ENCODE results near the gene HOXB6.

Gene HOXB6

DNA sequence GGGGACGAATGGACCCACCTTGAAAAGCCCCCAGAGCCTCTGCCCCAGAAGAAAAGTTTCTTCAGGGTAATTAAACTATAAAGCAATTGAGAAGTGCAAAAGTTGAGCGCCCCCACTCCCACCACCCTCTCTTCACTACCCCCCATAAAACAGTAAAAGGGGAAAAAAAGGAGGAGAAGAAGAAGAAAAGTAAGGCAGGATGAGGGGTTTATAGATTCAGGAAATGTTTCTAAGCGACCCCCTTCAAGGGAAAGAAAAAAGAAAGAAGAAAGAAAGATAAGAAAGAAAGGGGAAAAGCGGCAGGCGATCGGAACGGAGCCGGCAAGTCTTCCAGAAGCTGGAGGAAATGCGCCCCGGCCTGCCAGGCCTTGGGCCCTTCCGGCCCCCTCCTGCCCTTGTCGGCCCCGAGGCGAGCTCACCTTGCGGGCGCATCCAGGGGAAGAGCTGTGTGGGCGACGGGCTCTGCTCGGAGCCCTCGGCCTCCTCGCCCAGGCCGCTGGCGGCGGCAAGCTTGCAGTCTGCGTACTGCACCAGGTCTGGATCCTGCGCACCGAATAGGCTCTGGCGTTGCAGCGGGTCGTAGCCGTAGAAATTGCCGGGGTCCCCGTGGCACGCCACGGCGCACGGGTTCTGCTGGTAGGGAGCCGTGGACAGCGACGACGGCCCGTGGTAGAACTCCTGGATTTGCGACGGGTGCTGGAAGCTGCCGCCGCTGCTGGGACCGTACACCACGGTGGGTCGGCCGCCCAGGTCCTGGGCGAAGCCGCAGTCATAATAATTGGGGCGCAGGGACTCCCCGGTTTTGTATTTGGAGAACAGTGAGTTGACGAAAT lies 9.3 kb upstream of the HOXB6 start:
- no peak overlapping the region for H3K27ac ChIP-seq
- no peak overlapping the region for H3K4me3 ChIP-seq (ENCODE audit: low read depth in 1 of 2, low read length in 1 of 2)
- H3K4me1 ChIP-seq (ENCODE audit: control insufficient read depth in 1 of 2, insufficient read depth in 1 of 2, low read depth in 1 of 2, low read length in 1 of 2) = peaks cover 12 to 24% of the 10 kb centered on the region in 2 experiments
- no peaks in the 10 kb centered on the region for H3K36me3 ChIP-seq
- H3K27me3 ChIP-seq = peaks cover 100% of the 10 kb centered on the region
- H3K9me3 ChIP-seq = no peaks in the 10 kb centered on the region
- TF ChIP-seq, protein P1, sequence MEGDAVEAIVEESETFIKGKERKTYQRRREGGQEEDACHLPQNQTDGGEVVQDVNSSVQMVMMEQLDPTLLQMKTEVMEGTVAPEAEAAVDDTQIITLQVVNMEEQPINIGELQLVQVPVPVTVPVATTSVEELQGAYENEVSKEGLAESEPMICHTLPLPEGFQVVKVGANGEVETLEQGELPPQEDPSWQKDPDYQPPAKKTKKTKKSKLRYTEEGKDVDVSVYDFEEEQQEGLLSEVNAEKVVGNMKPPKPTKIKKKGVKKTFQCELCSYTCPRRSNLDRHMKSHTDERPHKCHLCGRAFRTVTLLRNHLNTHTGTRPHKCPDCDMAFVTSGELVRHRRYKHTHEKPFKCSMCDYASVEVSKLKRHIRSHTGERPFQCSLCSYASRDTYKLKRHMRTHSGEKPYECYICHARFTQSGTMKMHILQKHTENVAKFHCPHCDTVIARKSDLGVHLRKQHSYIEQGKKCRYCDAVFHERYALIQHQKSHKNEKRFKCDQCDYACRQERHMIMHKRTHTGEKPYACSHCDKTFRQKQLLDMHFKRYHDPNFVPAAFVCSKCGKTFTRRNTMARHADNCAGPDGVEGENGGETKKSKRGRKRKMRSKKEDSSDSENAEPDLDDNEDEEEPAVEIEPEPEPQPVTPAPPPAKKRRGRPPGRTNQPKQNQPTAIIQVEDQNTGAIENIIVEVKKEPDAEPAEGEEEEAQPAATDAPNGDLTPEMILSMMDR (IDR thresholded peaks at IDR 0.05) = no peak

DNA sequence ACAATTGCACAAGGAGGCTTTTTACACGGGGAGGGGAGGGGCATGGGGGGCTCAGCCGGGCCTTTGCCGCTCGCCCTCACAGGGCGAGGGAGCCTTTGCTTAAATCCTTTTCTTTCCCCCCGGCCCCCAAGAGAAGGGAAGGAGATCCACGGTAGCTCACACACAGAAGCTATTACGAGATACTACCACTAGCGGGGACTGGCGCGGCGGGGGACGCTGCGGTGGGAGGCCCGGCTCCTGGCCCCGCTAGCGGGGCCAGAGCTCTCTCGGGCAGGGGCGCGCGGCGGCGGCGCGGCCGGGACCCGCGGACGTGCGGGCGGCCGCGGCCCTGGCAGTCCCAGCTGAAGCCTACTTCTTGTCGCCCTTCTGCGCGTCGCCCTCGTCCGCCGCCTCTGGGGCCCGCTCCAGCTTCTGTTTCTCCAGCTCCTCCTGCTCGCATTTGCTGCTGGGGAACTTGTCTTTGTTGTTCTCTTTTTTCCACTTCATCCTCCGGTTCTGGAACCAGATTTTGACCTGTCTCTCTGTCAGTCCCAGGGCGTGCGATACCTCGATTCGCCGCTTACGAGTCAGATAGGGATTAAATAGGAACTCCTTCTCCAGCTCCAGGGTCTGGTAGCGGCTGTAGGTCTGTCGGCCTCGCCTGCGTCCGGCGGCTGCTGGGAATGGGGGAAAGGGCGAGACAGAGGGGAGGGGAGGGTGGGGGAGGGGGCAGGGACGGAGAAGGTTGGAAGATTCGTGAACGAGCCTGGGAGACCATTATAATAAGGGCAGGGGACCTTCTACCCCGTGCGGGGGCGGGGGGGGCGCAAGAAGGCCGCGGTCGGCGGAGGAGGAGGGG lies 8.3 kb upstream of the HOXB6 start:
- no peak overlapping the region for H3K4me3 ChIP-seq (ENCODE audit: low read depth in 1 of 2, low read length in 1 of 2)
- no peak overlapping the region for H3K27ac ChIP-seq
- TF ChIP-seq, protein P1 (IDR thresholded peaks at IDR 0.05) = no peak
- no peaks in the 10 kb centered on the region for H3K9me3 ChIP-seq
- H3K4me1 ChIP-seq (ENCODE audit: control insufficient read depth in 1 of 2, insufficient read depth in 1 of 2, low read depth in 1 of 2, low read length in 1 of 2) = peaks cover 12 to 24% of the 10 kb centered on the region in 2 experiments
- H3K27me3 ChIP-seq = peaks cover 100% of the 10 kb centered on the region
- H3K36me3 ChIP-seq = no peaks in the 10 kb centered on the region

DNA sequence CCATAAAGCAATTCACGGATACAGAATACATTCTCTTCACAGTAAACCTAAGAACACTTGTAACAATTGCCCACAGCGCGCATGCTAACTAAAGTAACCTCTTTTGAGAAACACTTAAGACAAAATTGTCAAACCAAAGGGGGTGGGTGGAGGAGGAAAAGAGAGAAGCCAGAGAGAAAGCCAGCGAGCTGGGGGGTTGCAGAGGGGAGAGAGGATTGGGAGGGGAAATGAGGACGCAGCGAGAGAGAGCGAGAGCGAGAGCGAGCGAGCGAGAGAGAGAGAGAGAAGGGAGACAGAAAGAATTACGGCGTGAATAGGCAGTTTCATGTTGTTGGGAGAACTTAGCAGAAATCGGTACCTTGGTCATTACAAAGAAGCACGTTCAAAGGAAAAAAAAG lies 7.7 kb upstream of the HOXB6 start:
- no peak overlapping the region for H3K27ac ChIP-seq
- H3K27me3 ChIP-seq = peaks cover 100% of the 10 kb centered on the region
- peaks cover 12 to 24% of the 10 kb centered on the region in 2 experiments for H3K4me1 ChIP-seq (ENCODE audit: control insufficient read depth in 1 of 2, insufficient read depth in 1 of 2, low read depth in 1 of 2, low read length in 1 of 2)
- no peak overlapping the region for H3K4me3 ChIP-seq (ENCODE audit: low read depth in 1 of 2, low read length in 1 of 2)
- H3K9me3 ChIP-seq = no peaks in the 10 kb centered on the region
- TF ChIP-seq, protein P1 (IDR thresholded peaks at IDR 0.05) = no peak
- H3K36me3 ChIP-seq = no peaks in the 10 kb centered on the region

DNA sequence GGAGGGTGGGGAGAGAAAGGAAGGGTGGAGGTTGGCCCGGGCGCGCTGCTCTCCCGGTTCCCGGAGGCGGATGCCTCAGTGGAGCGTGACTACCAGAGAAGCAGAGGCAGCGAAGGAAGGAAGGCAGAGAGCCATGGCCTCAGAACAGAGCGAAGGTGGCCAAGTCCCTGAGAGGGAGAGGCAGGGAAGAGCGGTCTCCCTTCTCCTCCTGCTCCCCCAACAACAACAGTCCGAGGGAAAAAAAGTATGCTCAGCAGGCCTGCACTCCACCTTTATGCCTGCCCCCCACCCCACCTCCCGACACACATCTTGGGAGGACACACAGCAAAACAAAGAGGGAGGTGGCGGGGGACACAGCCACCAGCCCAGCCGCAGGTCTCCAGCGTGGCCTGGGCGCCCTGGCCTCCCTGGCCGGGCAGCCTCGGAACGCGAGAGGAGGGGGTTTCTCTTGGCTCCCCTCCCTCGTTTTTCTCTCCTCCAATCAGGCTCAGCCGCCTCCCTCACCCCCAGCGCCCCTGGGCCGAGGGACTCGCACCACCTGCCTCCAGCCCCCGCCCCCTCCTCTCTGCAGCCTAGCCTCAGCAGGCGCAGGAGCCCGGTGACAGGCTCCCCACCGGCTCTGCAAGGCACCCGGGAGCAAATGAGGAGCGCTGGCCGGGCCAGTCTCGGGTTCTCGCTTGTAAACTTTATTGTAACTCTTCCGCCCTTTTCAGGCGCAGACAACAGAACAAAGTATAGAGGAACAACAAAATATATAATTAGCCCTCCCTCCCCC lies 7.1 kb upstream of the HOXB6 start:
- Histone ChIP-seq H3K4me3 (ENCODE audit: low read depth in 1 of 2, low read length in 1 of 2) (peak overlapping the region in 1 of 2 experiments; percentile 61), H3K27ac (no peak overlapping the region), H3K27me3 (peaks cover 100% of the 10 kb centered on the region), H3K4me1 (ENCODE audit: control insufficient read depth in 1 of 2, insufficient read depth in 1 of 2, low read depth in 1 of 2, low read length in 1 of 2) (peaks cover 12 to 24% of the 10 kb centered on the region in 2 experiments), H3K9me3 (no peaks in the 10 kb centered on the region), H3K36me3 (no peaks in the 10 kb centered on the region)
- TF ChIP-seq, protein P1 (IDR thresholded peaks at IDR 0.05) = no peak

DNA sequence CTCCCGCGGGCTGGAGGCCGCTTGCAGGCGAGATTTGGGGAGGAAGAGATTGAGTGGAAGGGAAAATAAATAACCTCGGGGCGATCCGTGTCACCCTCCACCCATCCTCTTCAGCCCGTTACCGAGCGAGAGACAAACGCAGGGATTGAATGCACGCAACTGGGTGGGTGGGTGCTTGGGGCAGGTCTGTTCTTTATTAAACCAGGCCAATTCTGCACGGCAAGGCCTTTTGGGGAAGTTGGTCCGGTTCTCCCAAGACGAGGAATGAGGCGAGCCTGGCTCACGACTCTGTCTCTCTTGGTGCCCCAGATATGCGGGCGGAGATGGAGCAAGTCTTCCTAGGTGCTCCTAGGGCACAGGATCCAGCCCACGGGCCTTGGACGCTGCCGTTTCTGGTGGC lies 6.4 kb upstream of the HOXB6 start:
- Histone ChIP-seq H3K27me3 (peaks cover 100% of the 10 kb centered on the region), H3K27ac (no peak overlapping the region), H3K9me3 (no peaks in the 10 kb centered on the region), H3K4me3 (ENCODE audit: low read depth in 1 of 2, low read length in 1 of 2) (peak overlapping the region; percentile 49 to 61), H3K36me3 (no peaks in the 10 kb centered on the region), H3K4me1 (ENCODE audit: control insufficient read depth in 1 of 2, insufficient read depth in 1 of 2, low read depth in 1 of 2, low read length in 1 of 2) (peaks cover 12 to 24% of the 10 kb centered on the region in 2 experiments)
- TF ChIP-seq, protein P1 (IDR thresholded peaks at IDR 0.05) = no peak
